B cell (primary cell): ENCODE results near the gene TOMM7. TPM values are rescaled to one million over a fixed set of nuclear protein-coding genes. Genes with fewer than 3 reads are reported as not detected.

Experiments used
- ATAC-seq: fragments of 200-7000 bp; cut with Tn5 transposase; one replicate; pipeline ENCODE4 v1.10.0; 2021; ENCODE audit warnings: low read depth, mild to moderate bottlenecking, moderate number of reproducible peaks, moderate library complexity
- CTCF ChIA-PET: fragments of 350-600 bp; sonication (Branson Sonifier 250); formaldehyde crosslinking; loops from one replicate; lab custom pipeline; 2021; ENCODE audit warnings: antibody characterized with exemption, inconsistent platforms; lab: Charles Lee
- POLR2A ChIA-PET: fragments of 350-600 bp; sonication (Branson Sonifier 250); formaldehyde crosslinking; loops from one replicate; lab custom pipeline; 2021; ENCODE audit warnings: antibody characterized with exemption; lab: Charles Lee
- DNase-seq: peaks from one replicate; pipeline ENCODE4 v3.0.0; 2013
- H2AFZ ChIP-seq: 2 replicates; pipeline ENCODE4 v1.6.1; 2012; ENCODE audit warnings: mild to moderate bottlenecking, low read depth, low read length; ENCODE audit not compliant: insufficient read depth, poor library complexity, severe bottlenecking
- H3K27ac ChIP-seq, 2 donors: 1 replicate in 1 of 2; 2 replicates in 1 of 2; pipeline ENCODE4 v1.5.1; 2012 to 2013; ENCODE audit warnings: low read length in 2 of 2, mild to moderate bottlenecking in 2 of 2, moderate library complexity in 1 of 2
- H3K27me3 ChIP-seq, 4 experiments: fragments of 200-600 bp in 1 of 4; sonication (generic) in 1 of 4; replicated peaks in 1 of 4; 1 replicate in 2 of 4; 2 replicates in 2 of 4; pipeline versions ENCODE4 v1.6.1 to v1.7.0; 2013 to 2016; ENCODE audit warnings: low read length in 3 of 4, mild to moderate bottlenecking in 2 of 4, mixed read lengths in 1 of 4, moderate library complexity in 1 of 4; ENCODE audit not compliant: insufficient read depth in 4 of 4, control insufficient read depth in 3 of 4; ENCODE audit errors: control extremely low read depth in 1 of 4
- H3K36me3 ChIP-seq, 2 experiments: replicated peaks in 1 of 2; 1 replicate in 1 of 2; 2 replicates in 1 of 2; pipeline versions ENCODE4 v1.6.1 to v1.7.1; 2013; ENCODE audit warnings: low read length in 1 of 2; ENCODE audit not compliant: insufficient read depth in 2 of 2, control insufficient read depth in 1 of 2; ENCODE audit errors: control extremely low read depth in 1 of 2, extremely low read depth in 1 of 2
- H3K4me1 ChIP-seq, 2 donors: fragments of 200-600 bp in 1 of 2; sonication (generic) in 1 of 2; 1 replicate in 1 of 2; 2 replicates in 1 of 2; pipeline versions ENCODE4 v1.5.1 to v1.6.1; 2013 to 2017; ENCODE audit warnings: low read length in 2 of 2; ENCODE audit not compliant: control insufficient read depth in 2 of 2, insufficient read depth in 2 of 2
- H3K4me2 ChIP-seq: replicated peaks from 2 replicates; pipeline ENCODE3; 2012; ENCODE audit warnings: mild to moderate bottlenecking, low read depth, low read length; ENCODE audit not compliant: poor library complexity, severe bottlenecking
- H3K4me3 ChIP-seq, 5 experiments: fragments of 200-600 bp in 1 of 5; sonication (generic) in 1 of 5; 1 replicate in 3 of 5; 2 replicates in 2 of 5; pipeline versions ENCODE4 v1.5.1 to v1.7.0; 2011 to 2016; ENCODE audit warnings: low read length in 4 of 5, mild to moderate bottlenecking in 4 of 5, low read depth in 2 of 5, control low read depth in 1 of 5, moderate library complexity in 1 of 5; ENCODE audit not compliant: insufficient read depth in 1 of 5; ENCODE audit errors: control extremely low read depth in 1 of 5, extremely low read depth in 1 of 5
- H3K79me2 ChIP-seq: fragments of 200-600 bp; sonication (generic); one replicate; pipeline ENCODE4 v1.6.0; 2016; ENCODE audit warnings: low read length; ENCODE audit not compliant: control insufficient read depth, insufficient read depth
- H3K9ac ChIP-seq: fragments of 200-600 bp; sonication (generic); 2 replicates; pipeline ENCODE4 v1.6.1; 2017; ENCODE audit warnings: mild to moderate bottlenecking, low read length, moderate library complexity
- H3K9me3 ChIP-seq, 3 donors: one replicate each; pipeline versions ENCODE4 v1.6.1 to v1.7.1; 2013; ENCODE audit warnings: low read length in 2 of 3; ENCODE audit not compliant: control insufficient read depth in 2 of 3, insufficient read depth in 1 of 3; ENCODE audit errors: control extremely low read depth in 1 of 3
- H4K20me1 ChIP-seq: 2 replicates; pipeline ENCODE4 v1.6.0; 2012; ENCODE audit warnings: mild to moderate bottlenecking, low read length; ENCODE audit not compliant: insufficient read depth, control insufficient read depth, poor library complexity, severe bottlenecking
- H3K27ac Mint-ChIP-seq: one replicate; pipeline ENCODE4 v1.8.0; 2021; ENCODE audit warnings: mixed read lengths
- H3K27me3 Mint-ChIP-seq: one replicate; pipeline ENCODE4 v1.8.0; 2021; ENCODE audit warnings: mixed read lengths
- H3K4me1 Mint-ChIP-seq: one replicate; pipeline ENCODE4 v1.8.0; 2021; ENCODE audit warnings: mixed read lengths
- H3K4me3 Mint-ChIP-seq: one replicate; pipeline ENCODE4 v1.8.0; 2021; ENCODE audit warnings: mixed read lengths
- H3K9me3 Mint-ChIP-seq: one replicate; pipeline ENCODE4 v1.8.0; 2022; ENCODE audit warnings: mixed read lengths; ENCODE audit not compliant: insufficient read depth
- CTCF ChIP-seq: fragments of 200-600 bp; IDR thresholded peaks from one replicate; pipeline ENCODE4 v1.8.0; 2022; ENCODE audit warnings: antibody characterized with exemption, mild to moderate bottlenecking
- EZH2 ChIP-seq: IDR thresholded peaks from 2 replicates; pipeline ENCODE4 v1.6.1; 2012; ENCODE audit warnings: borderline replicate concordance, low read depth, mild to moderate bottlenecking, moderate library complexity, low read length; ENCODE audit not compliant: insufficient read depth, poor library complexity, severe bottlenecking
- WGBS: methylation state at CpG from one replicate; pipeline ENCODE4 v1.1.5; 2013; ENCODE audit warnings: missing lambda C conversion rate; ENCODE audit not compliant: insufficient coverage; 5-methylcytosine and 5-hydroxymethylcytosine counted together
- intact Hi-C: fragments of 100-400 bp; cut with micrococcal nuclease; formaldehyde crosslinking; loops from one replicate; pipeline ENCODE4 v1.10.0; 2022
- polyA plus RNA-seq: library from polyadenylated mRNA; depleted of rRNA; stranded (reverse); fragments of >200 nt; gene quantifications from 2 replicates; pipeline ENCODE4 v1.2.3, GENCODE V29; 2012
- total RNA-seq, 2 donors: library from RNA; stranded (reverse); fragments of 120-200 nt in 1 of 2; gene quantifications; 1 replicate in 1 of 2; 2 replicates in 1 of 2; pipeline versions ENCODE4 v1.2.3 to v1.2.4, GENCODE V29; 2013 to 2022

The TOMM7 gene
- total and polyA plus RNA-seq, 2 donors (not counting 1 experiment from before 2014, with no cell fraction given), result 276 to 437 TPM

DNA sequence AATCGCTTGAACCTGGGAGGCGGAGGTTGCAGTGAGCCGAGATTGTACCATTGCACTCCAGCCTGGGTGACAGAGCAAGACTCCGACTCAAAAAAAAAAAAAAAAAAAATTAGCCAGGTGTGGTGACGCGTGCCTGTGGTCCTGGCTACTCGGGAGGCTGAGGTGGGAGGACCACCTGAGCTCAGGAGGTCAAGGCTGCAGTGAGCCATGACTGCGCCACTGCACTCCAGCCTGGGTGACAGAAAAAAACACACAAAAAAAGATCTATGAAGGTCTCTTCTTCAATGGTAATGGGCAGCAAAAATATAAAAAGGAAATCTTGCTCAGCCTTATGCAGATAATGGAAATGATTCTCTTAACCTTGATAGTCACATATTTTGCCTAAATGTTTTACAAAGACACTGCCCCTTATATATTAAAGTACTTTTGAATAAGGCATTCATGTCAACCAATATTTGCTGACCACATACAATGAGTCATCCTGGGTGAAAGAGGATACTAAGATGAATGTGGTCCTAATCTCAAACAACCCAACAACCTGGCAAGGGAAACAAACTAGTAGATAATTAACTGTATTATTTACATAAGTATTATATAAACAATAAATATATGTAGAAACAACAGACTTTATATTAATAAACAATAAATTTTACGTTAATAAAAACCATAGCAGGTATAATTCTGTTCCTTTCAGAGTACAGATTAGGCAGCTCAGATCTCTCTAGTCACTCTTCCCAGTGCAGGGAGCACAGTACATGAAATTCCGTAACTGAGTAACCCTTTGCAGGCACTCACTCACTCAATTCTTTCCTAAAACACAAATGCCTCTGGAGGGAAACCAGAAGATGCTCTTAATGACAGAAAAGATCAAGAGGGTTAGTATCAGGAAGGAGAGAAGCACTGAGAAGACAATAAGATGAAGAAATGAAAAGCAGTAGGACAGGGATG, 8.1 kb downstream of the TOMM7 start:
- H3K36me3 ChIP-seq, result peaks cover 9 to 59% of the 10 kb centered on the region in 2 experiments
- Mint-ChIP-seq H3K27me3 (no peaks in the 10 kb centered on the region), H3K4me1 (peaks cover 8% of the 10 kb centered on the region), H3K4me3 (no peak overlapping the region), H3K27ac (no peak overlapping the region), H3K9me3 (no peaks in the 10 kb centered on the region)
- H3K79me2 ChIP-seq, result peaks cover 16% of the 10 kb centered on the region
- WGBS, result 100% methylated on average over 2 of the region's 10 CpGs
- CTCF ChIA-PET, result no interaction called here
- ATAC-seq (no peak), DNase-seq (no peak)
- H3K4me3 ChIP-seq, result no peak overlapping the region
- H3K9ac ChIP-seq, result no peak overlapping the region
- POLR2A ChIA-PET, result no interaction called here
- no peak overlapping the region for H3K4me2 ChIP-seq
- peaks cover 0 to 2% of the 10 kb centered on the region in 2 donors for H3K4me1 ChIP-seq
- no peak overlapping the region for H3K27ac ChIP-seq
- TF ChIP-seq EZH2, result no peak
- TF ChIP-seq CTCF, result no peak
- H3K27me3 ChIP-seq, result no peaks in the 10 kb centered on the region
- no peak overlapping the region for H2AFZ ChIP-seq
- no peaks in the 10 kb centered on the region for H4K20me1 ChIP-seq
- intact Hi-C loops, result no loop called here
- H3K9me3 ChIP-seq, result no peaks in the 10 kb centered on the region

DNA sequence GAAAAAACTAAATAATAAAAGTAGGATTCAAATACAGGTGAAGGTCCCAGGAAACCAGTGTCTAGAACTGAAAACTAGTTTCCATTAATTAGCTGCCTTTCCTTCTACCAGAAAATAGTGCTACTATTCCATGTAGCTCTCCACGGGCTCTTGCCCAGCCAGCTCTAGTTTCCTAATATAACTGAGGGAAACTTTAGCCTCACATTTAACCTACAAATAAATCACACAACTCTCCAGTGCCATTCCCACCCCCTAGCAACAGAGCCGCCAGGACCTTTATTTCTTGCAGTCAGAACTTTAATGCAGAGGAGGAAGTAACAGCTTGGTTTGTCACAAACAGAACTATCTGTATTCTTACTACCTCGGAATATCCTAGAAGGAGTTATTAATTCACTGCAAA, 10.3 kb downstream of the TOMM7 start:
- Mint-ChIP-seq H3K27ac (no peak overlapping the region), H3K9me3 (no peaks in the 10 kb centered on the region), H3K4me3 (no peak overlapping the region), H3K4me1 (peaks cover 4% of the 10 kb centered on the region), H3K27me3 (no peaks in the 10 kb centered on the region)
- intact Hi-C loops, result no loop called here
- ChIA-PET POLR2A (no interaction called here), CTCF (interaction anchor here (0.8 to 1.6 kb wide), 2 partner anchors 30 to 243 kb away, joined by 4 to 5 read pairs; no protein-coding TSS in a partner anchor)
- H3K27me3 ChIP-seq, result no peaks in the 10 kb centered on the region
- H3K9me3 ChIP-seq, result no peaks in the 10 kb centered on the region
- H3K4me1 ChIP-seq, result peaks cover 0 to 2% of the 10 kb centered on the region in 2 donors
- TF ChIP-seq EZH2, result no peak
- no peak for TF ChIP-seq CTCF
- DNase-seq (no peak), ATAC-seq (no peak)
- peaks cover 7 to 52% of the 10 kb centered on the region in 2 experiments for H3K36me3 ChIP-seq
- no peaks in the 10 kb centered on the region for H4K20me1 ChIP-seq
- H3K9ac ChIP-seq, result no peak overlapping the region
- no peak overlapping the region for H3K27ac ChIP-seq
- H3K4me3 ChIP-seq, result no peak overlapping the region
- H3K79me2 ChIP-seq, result peaks cover 8% of the 10 kb centered on the region
- no peak overlapping the region for H3K4me2 ChIP-seq
- 100% methylated on average over 1 of the region's 3 CpGs for WGBS
- H2AFZ ChIP-seq, result no peak overlapping the region
